GM23338 (cell line): ENCODE results near the gene SMOC1. TPM values are rescaled to one million over a fixed set of nuclear protein-coding genes. Genes with fewer than 3 reads are reported as not detected.

Experiments used
- ATAC-seq: fragments of 200-7000 bp; cut with Tn5 transposase; 3 replicates; pipeline ENCODE4 v1.9.1; 2020
- DNase-seq: peaks from one replicate; pipeline ENCODE4 v3.0.0-alpha.2; 2015; ENCODE audit warnings: low spot score
- H2AFZ ChIP-seq: fragments of 200-600 bp; sonication (generic); 2 replicates; pipeline ENCODE4 v1.8.0; 2016; ENCODE audit warnings: antibody characterized with exemption, mild to moderate bottlenecking, moderate library complexity
- H3F3A ChIP-seq: fragments of 200-600 bp; sonication (generic); replicated peaks from 2 replicates; pipeline ENCODE4 v1.8.0; 2017; ENCODE audit warnings: antibody characterized with exemption, mixed run types, low read depth
- H3K27ac ChIP-seq: fragments of 200-600 bp; sonication (generic); 2 replicates; pipeline ENCODE4 v1.6.1; 2016; ENCODE audit warnings: low read depth
- H3K27me3 ChIP-seq: fragments of 200-600 bp; sonication (generic); 2 replicates; pipeline ENCODE4 v1.8.0; 2016; ENCODE audit warnings: mild to moderate bottlenecking, mixed run types, moderate library complexity; ENCODE audit not compliant: insufficient read depth
- H3K36me3 ChIP-seq: fragments of 200-600 bp; sonication (generic); 2 replicates; pipeline ENCODE4 v1.8.0; 2016; ENCODE audit warnings: mild to moderate bottlenecking; ENCODE audit not compliant: insufficient read depth
- H3K4me1 ChIP-seq: fragments of 200-600 bp; sonication (generic); 2 replicates; pipeline ENCODE4 v1.8.0; 2016; ENCODE audit warnings: mild to moderate bottlenecking, moderate library complexity; ENCODE audit not compliant: insufficient read depth
- H3K4me2 ChIP-seq: fragments of 200-600 bp; sonication (generic); 2 replicates; pipeline ENCODE4 v1.7.1; 2017; ENCODE audit warnings: mixed run types
- H3K4me3 ChIP-seq: fragments of 200-600 bp; sonication (generic); 2 replicates; pipeline ENCODE4 v1.6.1; 2016; ENCODE audit warnings: mixed run types
- H3K79me2 ChIP-seq: fragments of 200-600 bp; sonication (generic); replicated peaks from 2 replicates; pipeline ENCODE4 v1.8.0; 2017; ENCODE audit warnings: mild to moderate bottlenecking; ENCODE audit not compliant: insufficient read depth
- H3K9me2 ChIP-seq: fragments of 200-600 bp; sonication (generic); 2 replicates; pipeline ENCODE4 v1.8.0; 2017; ENCODE audit not compliant: insufficient read depth
- H4K20me1 ChIP-seq: fragments of 200-600 bp; sonication (generic); replicated peaks from 2 replicates; pipeline ENCODE4 v1.8.0; 2017; ENCODE audit warnings: mild to moderate bottlenecking; ENCODE audit not compliant: insufficient read depth
- H3K27ac Mint-ChIP-seq: 2 replicates; pipeline ENCODE4 v1.8.0; 2020; ENCODE audit warnings: inconsistent platforms, mild to moderate bottlenecking, moderate library complexity, mixed read lengths
- H3K27me3 Mint-ChIP-seq: 3 replicates; pipeline ENCODE4 v1.8.0; 2022; ENCODE audit warnings: low read depth, mild to moderate bottlenecking, moderate library complexity, mixed read lengths, inconsistent platforms; ENCODE audit not compliant: insufficient read depth, poor library complexity
- H3K36me3 Mint-ChIP-seq: 3 replicates; pipeline ENCODE4 v1.8.0; 2021; ENCODE audit warnings: low read depth, mild to moderate bottlenecking, inconsistent platforms, moderate library complexity, mixed read lengths
- H3K4me1 Mint-ChIP-seq: 3 replicates; pipeline ENCODE4 v1.8.0; 2020; ENCODE audit warnings: mild to moderate bottlenecking, inconsistent platforms, mixed read lengths
- H3K4me3 Mint-ChIP-seq: 3 replicates; pipeline ENCODE4 v1.8.0; 2021; ENCODE audit warnings: moderate library complexity, mild to moderate bottlenecking, inconsistent platforms, mixed read lengths
- H3K9me3 Mint-ChIP-seq: 3 replicates; pipeline ENCODE4 v1.8.0; 2020; ENCODE audit warnings: moderate library complexity, mild to moderate bottlenecking, inconsistent platforms, mixed read lengths
- CTCF ChIP-seq, 2 experiments: fragments of 200-600 bp in 1 of 2; sonication (generic) in 1 of 2; conservative IDR thresholded peaks; 2 replicates each; pipeline versions ENCODE4 v1.5.1 to v1.6.1; 2016 to 2017; ENCODE audit warnings: antibody characterized with exemption in 2 of 2, low read depth in 2 of 2, mild to moderate bottlenecking in 2 of 2, moderate library complexity in 1 of 2
- ETS1 ChIP-seq: IDR thresholded peaks from 2 replicates; pipeline ENCODE4 v1.6.1; 2016; ENCODE audit warnings: antibody characterized with exemption
- JUNB ChIP-seq: IDR thresholded peaks from one replicate; pipeline ENCODE4 v1.6.1; 2016; ENCODE audit warnings: antibody characterized with exemption; ENCODE audit not compliant: unreplicated experiment
- polyA plus RNA-seq: library from polyadenylated mRNA; unstranded; fragments of >200 nt; fragmentation: Nextera tagmentation; extraction: Ambion mirVana; gene quantifications from 2 replicates; pipeline ENCODE4 v1.2.1, GENCODE V29; 2016
- total RNA-seq: library from RNA; depleted of rRNA; stranded (reverse); fragments of >200 nt; shearing (Covaris generic); gene quantifications from 2 replicates; pipeline ENCODE4 v1.2.3, GENCODE V29; 2014
- TF ChIP-seq, protein P1 (sequence below): IDR thresholded peaks from one replicate; pipeline ENCODE4 v1.6.1; 2018; ENCODE audit warnings: antibody characterized with exemption; ENCODE audit not compliant: unreplicated experiment

SMOC1 gene
- total and polyA plus RNA-seq, 2 experiments from 2014 or later = 0.79 to 1.6 TPM

DNA sequence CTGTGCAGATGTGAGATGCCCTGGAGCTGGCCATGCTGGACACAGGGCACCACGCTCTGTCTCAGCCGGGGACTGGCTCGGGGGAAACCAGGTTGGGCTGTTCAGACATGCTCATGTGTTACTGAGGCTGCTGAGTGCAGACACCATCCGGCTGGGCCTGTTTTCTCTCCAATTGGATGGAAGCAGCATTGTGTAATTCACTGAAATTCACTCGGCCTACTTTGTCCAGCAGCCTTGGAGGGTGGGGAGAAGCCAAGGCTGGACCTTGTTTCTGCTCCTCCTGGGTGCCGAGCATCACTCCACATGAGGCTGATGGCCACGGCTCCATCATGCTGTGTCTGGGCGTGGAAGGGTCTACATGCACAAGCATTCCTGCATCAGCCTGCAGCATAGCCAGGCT is 130.7 kb downstream of the SMOC1 start:
- H3K27ac ChIP-seq = no peak overlapping the region
- no peak for ATAC-seq
- no peak overlapping the region for H3K4me3 ChIP-seq
- peaks cover 12% of the 10 kb centered on the region for H3K9me2 ChIP-seq
- no peak overlapping the region for H3K4me2 ChIP-seq
- no peak overlapping the region for H3K4me3 Mint-ChIP-seq
- TF ChIP-seq, protein P1, sequence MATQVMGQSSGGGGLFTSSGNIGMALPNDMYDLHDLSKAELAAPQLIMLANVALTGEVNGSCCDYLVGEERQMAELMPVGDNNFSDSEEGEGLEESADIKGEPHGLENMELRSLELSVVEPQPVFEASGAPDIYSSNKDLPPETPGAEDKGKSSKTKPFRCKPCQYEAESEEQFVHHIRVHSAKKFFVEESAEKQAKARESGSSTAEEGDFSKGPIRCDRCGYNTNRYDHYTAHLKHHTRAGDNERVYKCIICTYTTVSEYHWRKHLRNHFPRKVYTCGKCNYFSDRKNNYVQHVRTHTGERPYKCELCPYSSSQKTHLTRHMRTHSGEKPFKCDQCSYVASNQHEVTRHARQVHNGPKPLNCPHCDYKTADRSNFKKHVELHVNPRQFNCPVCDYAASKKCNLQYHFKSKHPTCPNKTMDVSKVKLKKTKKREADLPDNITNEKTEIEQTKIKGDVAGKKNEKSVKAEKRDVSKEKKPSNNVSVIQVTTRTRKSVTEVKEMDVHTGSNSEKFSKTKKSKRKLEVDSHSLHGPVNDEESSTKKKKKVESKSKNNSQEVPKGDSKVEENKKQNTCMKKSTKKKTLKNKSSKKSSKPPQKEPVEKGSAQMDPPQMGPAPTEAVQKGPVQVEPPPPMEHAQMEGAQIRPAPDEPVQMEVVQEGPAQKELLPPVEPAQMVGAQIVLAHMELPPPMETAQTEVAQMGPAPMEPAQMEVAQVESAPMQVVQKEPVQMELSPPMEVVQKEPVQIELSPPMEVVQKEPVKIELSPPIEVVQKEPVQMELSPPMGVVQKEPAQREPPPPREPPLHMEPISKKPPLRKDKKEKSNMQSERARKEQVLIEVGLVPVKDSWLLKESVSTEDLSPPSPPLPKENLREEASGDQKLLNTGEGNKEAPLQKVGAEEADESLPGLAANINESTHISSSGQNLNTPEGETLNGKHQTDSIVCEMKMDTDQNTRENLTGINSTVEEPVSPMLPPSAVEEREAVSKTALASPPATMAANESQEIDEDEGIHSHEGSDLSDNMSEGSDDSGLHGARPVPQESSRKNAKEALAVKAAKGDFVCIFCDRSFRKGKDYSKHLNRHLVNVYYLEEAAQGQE = no peak
- no peak for TF ChIP-seq JUNB
- no peak for TF ChIP-seq ETS1
- no peaks in the 10 kb centered on the region for H3K36me3 ChIP-seq
- H3K4me1 Mint-ChIP-seq = peaks cover 18% of the 10 kb centered on the region
- H3K36me3 Mint-ChIP-seq = no peaks in the 10 kb centered on the region
- peaks cover 7% of the 10 kb centered on the region for H3K4me1 ChIP-seq
- H2AFZ ChIP-seq = no peak overlapping the region
- no peaks in the 10 kb centered on the region for H3K27me3 ChIP-seq
- no peaks in the 10 kb centered on the region for H3K79me2 ChIP-seq
- H4K20me1 ChIP-seq = no peaks in the 10 kb centered on the region
- no peak for DNase-seq
- H3F3A ChIP-seq = no peaks in the 10 kb centered on the region
- H3K9me3 Mint-ChIP-seq = no peaks in the 10 kb centered on the region
- peaks cover 4% of the 10 kb centered on the region for H3K27me3 Mint-ChIP-seq
- H3K27ac Mint-ChIP-seq = no peak overlapping the region; the same call in 1 of the 2 replicates

- Mint-ChIP-seq H3K27me3 (peaks cover 2% of the 10 kb centered on the region), H3K36me3 (no peaks in the 10 kb centered on the region), H3K27ac (no peak overlapping the region), H3K9me3 (no peaks in the 10 kb centered on the region), H3K4me3 (no peak overlapping the region), H3K4me1 (peaks cover 21% of the 10 kb centered on the region)
- Histone ChIP-seq H2AFZ (no peak overlapping the region), H3K79me2 (no peaks in the 10 kb centered on the region), H3K4me1 (peaks cover 7% of the 10 kb centered on the region), H4K20me1 (no peaks in the 10 kb centered on the region), H3K36me3 (no peaks in the 10 kb centered on the region), H3K4me3 (no peak overlapping the region), H3K4me2 (no peak overlapping the region), H3K9me2 (peaks cover 12% of the 10 kb centered on the region), H3K27me3 (no peaks in the 10 kb centered on the region), H3K27ac (no peak overlapping the region), H3F3A (no peaks in the 10 kb centered on the region)
- no peak for TF ChIP-seq CTCF (conservative IDR thresholded peaks at IDR 0.05; ENCODE audit: low read depth in 2 of 2)
- no peak for TF ChIP-seq JUNB
- ATAC-seq (no peak), DNase-seq (no peak)
Observed at GRCh38 chr14:70011098-70011497, 131.9 kb downstream of the SMOC1 start.
